ENCODE data around the gene TP63.
A peak's percentile ranks its signal among the peaks of the same experiment; 100 is the strongest.

The TP63 gene

DNA sequence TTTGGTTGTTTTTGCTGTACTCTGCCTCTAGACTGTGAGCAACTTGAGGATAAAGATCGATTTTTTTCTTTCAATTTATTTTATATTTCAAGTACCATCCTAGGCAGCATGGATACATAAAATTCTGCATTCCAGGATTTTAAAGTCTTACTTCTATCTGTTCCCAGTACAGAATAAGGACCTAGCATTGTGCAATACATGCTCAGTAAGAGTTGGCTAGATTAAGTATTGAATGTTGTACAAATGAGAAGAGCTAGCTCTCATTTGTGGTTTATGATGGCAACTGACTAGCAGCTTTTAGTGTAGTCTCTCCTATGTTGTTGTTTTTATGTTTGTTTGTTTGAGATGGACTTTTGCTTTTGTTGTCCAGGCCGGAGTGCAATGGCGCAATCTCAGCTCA, 222.7 kb downstream of the TP63 start:
- no peak for DNase-seq (ENCODE audit: low read depth)

DNA sequence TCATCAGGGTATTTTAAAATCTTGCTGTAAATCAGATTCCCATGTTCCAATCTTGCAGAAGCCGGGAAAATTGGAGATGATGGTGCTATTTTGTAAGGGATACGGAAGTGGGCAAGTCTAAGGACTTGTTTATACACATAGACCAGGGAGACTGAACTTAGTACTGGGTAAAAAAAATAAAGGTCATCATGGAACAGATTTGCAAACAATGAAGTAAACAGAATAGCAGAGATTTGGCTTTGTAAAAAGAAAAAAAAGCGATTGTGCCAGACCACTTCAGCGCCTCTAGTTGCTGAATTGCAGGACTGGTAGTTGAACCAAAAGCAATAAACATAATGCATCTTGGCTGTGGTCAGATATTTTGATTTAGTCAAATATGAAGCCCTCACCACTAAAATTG, 229.1 kb downstream of the TP63 start:
- no peak for DNase-seq (ENCODE audit: low read depth)

DNA sequence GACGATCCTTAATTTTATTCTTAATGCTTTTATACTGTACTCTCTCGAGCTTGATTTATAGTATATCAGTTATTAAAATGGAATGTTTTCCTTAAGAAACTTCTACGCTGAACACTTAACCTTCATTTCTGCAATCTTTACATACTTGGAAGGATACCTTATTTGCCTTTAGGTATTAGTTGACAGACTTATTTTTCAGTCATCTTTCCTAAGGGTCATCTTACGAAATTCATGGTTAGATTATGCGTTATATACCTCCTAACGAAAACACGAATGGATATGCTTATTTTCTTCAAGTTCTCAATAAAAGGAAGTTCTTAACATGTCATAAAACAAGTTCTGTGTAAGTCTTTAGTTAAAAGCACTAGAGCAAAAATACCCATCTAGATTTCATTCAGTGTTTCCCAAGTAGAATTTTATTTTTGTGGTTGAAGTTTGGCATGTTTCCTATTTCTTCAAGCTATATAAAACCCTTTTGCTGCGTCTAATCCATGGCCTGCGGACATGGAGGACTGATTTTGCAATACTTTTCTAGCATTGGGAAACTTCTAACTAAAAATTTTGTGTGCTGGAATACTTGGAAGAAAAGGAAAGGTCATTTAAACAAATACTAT, 231.3 kb downstream of the TP63 start:
- no peak for DNase-seq (ENCODE audit: low read depth)

DNA sequence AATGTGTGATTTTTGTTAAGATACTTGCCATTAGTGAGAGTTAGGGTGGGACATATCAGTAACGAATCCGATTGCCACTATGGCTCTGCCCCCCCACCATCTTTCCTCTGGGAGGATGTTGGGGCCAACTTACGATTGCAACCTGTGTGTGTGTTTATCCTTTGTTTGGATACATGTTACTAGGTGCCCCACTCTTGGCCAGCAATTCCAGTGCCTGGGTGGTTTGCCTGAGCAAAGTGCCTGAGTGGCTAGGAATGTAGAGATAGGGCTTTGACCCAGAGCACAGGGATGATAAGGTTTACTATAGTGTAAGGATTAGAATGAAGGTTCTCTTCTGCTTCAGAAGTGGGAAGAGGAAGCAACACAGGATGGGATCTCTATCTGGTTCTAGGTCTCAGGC, 231.8 kb downstream of the TP63 start:
- no peak for DNase-seq (ENCODE audit: low read depth)

DNA sequence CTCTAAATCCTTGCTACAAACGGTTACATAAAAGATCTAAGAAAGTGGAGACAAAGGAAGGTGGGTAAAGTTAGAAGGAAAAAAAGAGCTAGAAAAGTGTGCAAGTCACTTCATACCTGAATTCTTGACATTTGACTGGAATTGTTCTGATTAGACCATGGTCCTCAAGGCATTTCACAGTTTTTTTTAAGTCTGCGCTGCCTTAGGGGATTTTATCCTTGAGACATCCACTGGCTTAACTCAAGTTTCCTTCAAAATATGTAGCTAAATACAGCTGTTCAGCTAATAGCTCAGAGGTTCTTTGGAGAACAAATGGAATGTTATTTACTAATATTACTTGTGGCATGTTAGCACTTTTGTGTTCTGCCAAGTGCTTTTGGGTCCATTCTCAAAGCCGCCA, 236.9 kb downstream of the TP63 start:
- DNase-seq (ENCODE audit: low read depth), result no peak

DNA sequence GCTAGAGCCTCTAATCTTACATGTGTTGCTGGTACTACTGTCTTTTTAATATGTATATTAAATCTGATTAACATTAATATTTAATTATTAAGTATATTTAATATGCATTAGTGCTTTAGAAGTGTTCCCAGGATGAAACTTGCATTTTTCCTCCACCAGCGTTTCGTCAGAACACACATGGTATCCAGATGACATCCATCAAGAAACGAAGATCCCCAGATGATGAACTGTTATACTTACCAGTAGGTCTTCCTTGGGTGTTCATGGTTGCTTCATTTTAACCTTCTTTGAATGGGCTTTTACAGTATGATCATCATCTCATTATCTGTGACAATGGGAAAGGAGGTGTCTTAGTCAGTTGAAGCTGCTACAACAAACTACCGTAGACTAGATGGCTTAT, 238.0 kb downstream of the TP63 start:
- no peak for DNase-seq (ENCODE audit: low read depth)

DNA sequence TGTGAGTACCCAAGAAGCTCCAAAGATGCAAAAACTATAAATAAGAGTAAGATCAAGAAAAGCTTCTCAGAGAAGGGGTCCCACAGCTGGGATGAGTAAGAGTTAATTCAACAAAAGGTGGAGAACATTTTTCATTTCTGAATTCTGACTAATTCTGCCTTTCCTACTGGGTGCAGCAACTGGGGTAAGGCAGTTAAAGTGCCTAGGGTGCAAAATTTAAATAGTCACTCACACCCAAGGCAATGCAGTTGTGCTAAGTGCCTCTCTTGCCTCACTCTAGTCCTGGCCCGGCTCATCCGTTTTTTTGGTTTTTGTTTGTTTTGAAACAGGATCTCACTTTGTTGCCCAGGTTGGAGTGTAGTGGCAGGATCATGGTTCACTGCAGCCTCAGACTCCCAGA, 240.2 kb downstream of the TP63 start:
- no peak for DNase-seq (ENCODE audit: low read depth)

DNA sequence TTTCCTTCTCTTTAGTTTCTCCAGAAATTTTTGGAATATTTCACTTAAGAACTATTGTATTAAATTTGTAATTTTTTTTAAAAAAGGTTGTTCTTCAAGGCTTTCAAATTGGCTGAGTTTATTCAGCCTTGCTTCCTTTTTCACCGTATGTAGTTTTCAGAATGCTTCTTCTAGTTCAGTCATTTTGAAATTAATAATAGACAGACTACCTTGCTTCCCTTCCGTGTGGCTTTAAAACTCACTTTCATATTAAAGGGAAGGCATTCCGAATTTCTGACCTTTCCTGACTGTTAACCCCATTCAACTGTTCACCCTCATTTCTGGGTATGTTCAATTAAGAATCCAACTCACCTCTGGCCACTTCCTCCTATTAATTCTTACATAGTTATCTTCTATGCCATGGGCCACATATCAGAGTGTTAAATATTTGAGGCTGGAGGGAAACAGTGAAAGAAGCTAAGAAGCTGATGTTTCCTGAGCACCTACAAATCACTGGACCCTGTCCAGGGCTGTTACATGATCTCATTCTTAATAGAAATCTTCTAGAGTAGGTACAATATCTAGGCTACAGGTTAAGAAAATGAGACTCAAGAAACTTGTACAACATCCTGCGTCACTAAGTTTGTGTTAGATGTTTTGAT, 252.0 kb downstream of the TP63 start:
- DNase-seq (ENCODE audit: low read depth), result no peak

DNA sequence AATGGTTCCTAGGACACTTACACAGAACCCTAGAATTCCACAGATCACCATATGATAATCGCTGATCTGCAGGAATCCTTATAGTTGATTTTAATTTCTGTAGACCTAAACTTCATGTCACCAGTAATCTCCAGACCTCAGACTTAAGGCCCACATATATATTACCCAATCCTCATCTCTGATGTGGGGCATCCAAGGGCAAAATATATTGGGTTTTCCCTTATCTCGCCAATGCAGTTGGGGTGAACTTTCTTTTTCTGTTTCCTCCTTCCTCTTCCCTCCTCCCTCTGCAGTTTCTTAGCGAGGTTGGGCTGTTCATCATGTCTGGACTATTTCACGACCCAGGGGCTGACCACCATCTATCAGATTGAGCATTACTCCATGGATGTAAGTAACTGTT, 259.3 kb downstream of the TP63 start:
- DNase-seq (ENCODE audit: low read depth), result peak; percentile 73

DNA sequence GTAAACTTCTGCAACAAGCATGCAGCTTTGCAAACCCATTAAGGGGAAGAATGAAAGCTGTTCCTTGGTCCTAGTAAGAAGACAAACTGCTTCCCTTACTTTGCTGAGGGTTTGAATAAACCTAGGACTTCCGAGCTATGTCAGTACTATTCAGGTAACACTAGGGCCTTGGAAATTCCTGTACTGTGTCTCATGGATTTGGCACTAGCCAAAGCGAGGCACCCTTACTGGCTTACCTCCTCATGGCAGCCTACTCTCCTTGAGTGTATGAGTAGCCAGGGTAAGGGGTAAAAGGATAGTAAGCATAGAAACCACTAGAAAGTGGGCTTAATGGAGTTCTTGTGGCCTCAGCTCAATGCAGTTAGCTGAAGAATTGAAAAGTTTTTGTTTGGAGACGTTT, 265.3 kb downstream of the TP63 start:
- no peak for DNase-seq (ENCODE audit: low read depth)

DNA sequence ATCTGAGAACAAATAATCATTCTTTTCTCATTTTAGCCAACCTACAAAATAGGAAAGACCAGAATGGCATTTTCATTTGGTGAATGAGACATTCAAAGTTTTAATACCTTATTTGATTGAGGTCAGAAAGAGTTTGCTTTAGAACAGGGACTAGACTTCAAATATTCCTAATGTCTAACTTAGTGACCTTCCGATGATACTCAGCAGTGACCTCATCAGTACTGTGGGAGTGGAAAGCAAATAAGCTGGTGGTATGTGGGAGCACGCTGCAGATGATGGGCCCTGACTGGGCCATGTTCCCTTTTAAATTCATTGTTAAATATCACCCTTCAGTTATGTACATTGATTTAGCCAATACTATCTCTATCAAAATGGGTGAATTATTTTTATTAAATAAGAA, 266.2 kb downstream of the TP63 start:
- no peak for DNase-seq (ENCODE audit: low read depth)

DNA sequence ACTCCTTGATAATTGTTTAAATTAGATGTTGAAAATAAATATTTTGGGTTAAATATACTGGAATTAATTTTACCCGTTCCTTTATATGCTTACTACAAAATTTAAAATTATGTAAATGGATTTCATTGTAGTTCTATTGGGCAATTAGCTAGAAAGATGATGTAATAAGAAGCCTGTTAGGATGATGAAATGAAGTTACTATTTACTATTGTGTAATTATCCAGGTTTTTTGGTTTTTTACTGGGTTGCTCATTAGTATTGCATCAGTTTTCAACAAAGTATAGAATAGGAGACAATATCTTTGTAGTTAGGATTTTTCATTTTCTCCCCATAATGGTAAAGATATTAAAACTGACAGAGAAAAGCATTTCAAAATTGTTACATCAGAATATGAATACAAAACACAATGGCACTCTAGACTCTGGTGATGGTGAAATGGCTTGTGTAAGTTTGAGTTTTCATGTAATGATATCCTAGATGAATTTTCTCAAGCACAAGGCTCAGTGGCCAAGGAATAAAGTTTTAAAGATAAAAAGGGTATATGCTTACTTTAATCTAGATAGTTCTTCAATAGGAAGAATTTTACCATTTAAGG, 267.5 kb downstream of the TP63 start:
- no peak for DNase-seq (ENCODE audit: low read depth)

DNA sequence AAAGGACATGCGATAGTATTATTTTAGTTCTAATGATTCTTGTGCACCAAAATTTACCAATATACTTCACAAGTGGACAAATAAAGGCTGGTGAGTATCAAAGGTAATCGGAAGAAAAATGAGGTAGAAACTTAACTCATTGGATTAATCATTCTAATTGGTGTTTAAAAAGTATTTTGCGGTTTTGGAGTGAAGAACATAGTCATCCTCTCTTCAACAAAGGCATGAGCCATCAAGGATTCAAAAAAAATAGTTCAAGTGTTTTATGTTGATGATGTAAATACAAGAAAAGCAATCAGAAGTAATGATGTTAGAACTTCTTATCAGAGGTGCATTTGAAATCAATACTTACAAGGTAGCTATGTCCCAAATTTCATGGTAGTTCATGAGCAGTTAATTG, 268.0 kb downstream of the TP63 start:
- no peak for DNase-seq (ENCODE audit: low read depth)

DNA sequence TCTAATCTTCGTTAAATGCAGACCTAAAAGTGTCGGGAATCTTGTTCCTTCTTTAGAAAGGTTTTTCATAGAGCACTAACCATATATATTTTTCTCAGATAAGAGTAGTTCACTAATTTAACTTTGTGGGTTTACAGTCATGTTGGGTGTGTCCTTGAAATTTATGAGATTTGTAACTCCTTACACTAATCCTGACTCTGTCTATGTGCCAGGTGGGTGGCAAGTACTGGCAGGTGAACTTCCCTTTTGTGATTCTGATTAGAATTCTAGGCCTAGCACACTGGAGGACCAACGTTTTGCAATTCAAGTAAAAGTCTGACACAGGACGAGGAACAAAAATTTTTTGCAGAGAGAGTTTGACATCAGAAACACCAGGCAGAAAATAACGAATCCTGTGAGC, 269.4 kb downstream of the TP63 start:
- DNase-seq (ENCODE audit: low read depth), result no peak

DNA sequence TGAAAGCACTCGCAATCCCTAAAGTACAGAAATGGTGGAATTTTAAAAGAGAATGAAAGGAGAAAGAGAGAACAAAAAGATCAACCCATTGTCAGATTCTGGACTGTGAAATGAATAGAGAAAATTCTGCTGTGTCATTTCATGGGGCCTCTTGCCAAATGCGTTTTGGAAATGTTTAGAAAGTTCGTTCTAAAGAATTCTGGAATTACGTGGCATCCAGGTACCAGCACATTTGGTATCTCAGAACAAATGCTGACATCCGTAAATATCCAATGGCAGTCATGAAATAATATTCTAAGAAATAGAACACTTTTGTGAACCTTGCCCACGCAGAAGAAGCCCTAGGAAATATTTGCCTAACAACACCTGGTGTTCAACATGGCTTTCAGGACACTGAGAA, 270.3 kb downstream of the TP63 start:
- no peak for DNase-seq (ENCODE audit: low read depth)

DNA sequence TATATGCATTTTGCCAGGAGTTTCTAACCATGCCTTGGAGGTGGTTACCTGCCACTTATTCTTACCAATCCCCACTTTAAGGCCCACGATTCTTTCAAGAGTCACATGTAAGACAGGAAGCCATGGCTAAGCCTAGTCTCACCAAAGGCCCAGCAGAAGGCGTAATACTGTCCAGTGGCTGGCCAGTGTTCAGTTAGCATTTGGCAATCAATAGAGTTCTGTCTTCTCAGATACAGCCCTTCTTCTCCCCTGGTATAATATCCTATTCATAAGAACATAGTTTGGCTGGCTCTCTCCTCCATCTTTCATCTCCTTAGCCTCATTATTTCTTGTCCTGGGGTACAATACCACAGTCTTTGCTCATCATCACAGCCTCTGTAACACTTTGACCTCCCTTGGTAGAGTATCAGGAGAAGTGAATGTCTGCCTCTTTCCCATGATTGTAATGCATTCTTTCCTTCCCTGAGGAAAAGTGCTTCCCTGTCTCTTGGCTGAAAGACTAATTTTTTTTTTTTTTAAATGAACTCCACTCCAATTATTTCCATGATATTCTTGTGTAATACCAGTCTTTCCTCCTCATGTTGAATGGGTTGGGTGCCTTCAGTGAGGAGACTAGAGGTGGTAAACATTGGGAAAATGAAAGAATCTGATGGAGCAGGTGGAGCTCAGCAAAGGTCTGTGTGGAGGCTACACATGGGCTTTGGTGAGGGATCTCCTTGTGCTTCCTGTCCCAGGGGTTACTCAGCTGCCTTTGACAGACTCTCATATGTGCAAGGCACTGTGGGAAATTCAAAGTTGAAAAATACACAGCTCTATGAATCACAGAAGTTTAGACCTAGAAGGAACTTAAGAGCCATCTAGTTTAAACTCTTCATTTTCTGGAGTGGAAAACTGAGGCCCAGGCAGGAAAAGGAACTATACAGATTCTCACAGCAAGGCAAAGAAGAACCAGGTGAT, 271.3 kb downstream of the TP63 start:
- no peak for DNase-seq (ENCODE audit: low read depth)

DNA sequence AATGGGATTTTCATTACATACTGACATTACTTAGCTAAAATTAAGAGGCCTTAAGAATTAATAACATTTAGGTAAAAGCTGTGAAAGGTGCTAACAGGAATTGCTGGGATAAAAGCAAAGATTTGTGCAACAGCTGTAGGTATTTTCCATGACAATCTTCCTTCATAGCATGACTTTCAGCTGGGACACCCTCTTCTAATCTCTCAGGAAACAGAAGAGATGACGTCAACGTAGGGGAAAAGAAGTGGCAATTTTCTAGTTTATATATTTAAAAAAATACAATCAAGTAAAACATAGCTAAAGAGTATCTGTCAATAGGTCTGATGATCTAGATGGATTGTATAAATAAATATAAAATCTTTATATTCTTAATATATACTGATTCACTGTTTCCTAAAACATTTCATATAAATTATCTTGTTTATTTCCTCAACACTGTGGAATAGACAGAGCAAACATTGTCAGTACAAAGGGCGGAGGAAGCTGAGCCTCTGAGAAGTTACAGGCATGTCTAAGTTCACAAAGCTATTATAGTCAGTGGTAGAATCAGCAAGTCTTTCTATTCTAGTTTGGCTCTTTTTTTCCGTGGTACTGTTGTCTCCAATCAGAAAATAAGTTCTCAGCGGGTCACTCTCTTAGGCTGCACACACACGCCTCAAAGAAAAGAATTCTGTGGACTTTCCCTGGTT, 272.5 kb downstream of the TP63 start:
- DNase-seq (ENCODE audit: low read depth), result no peak

DNA sequence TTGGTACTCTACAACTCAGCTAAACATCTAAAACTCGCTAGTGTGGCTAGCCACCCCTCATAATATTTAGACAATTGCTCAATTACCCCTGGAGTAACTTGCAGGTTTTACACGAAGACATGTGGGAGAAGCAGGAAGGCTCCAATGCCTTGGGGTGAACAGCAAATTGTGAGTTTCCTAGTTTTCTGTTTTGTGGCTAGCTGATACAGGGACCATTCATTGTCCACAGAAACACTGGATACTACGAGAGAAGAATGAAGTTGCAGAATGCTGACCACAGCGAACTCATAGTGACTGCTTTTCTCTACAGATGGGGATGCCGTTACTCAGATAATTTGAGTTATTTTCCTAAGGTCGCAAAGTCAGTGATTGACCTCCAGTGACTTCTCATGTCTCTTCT, 276.6 kb downstream of the TP63 start:
- DNase-seq (ENCODE audit: low read depth), result no peak

DNA sequence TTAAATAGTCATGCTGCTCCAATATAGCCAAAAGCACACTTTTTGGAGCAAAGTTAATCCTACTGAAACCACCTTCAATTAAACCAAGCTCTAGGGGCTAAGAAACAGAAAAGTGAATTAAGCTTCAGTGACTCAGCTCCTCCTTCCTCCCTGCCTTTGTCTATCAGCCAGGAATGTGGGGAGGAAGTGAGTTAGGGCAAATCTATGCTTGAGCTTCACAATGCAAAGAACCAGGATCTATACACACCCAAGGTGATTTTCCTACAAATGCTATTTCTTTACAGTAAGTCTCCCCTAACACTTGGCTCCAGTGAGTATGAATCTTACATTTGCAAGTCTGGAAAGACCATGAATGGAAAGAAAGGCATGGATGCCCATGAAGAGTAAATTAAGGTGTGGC, 277.5 kb downstream of the TP63 start:
- no peak for DNase-seq (ENCODE audit: low read depth)

DNA sequence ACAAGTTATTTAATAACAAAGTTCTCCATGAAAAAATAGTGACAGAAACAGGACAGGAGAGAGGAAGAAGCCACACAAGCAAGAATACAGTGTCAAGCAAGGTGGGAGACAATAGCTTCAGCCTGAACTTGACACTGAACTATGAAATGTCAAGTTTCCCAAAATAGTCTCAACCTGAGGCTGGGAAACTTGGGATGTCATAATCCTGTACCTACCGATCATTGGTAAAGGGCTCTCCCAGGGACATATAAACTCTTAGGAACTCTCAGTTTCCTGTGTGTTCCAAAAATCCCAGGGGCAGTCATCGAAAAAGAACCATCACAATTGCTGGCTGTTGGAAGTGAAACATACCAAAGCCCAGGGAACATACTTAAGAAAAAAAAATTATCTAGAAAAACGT, 277.9 kb downstream of the TP63 start:
- DNase-seq (ENCODE audit: low read depth), result no peak

DNA sequence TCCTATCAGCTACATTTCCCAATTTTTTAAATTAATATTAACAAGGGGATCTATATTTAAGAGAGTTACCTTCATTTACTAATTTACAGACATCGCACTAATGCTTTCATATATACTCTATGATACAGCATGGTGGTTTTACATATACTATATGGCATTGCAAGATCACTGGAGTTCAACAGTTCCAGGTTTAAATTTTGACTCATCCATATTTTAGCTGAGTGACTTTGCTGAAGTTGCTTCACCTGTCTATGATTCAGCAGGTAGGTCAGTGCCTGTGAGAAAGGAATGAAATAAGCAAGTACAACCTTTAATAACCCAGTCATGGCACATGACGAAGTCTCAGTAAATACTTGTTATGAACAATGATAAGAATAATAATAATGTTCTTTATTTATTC, 278.4 kb downstream of the TP63 start:
- no peak for DNase-seq (ENCODE audit: low read depth)

DNA sequence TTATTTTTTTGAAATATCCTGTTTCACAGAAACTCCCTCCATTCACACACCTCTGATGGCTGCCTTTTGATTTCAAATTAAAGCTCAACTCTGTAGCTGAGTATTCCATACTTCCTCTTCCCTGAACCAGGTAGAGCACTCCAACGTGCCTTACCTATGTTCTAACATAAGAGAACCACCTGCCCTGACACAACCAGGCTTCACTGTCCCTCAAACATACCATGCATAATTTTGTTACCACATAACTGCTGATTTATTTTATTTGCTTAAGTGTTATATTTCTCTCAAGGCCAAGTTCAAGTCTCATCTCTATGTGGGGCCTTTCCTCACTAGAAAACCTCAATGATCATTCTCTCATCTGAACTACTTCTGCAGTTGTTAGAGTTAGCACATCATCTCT, 279.8 kb downstream of the TP63 start:
- DNase-seq (ENCODE audit: low read depth), result no peak
